ENCODE results near the gene USP25.

- no peak for TF ChIP-seq CTCF (IDR thresholded peaks at IDR 0.05)
- no peak for TF ChIP-seq EZH2 (IDR thresholded peaks at IDR 0.05; ENCODE audit: borderline replicate concordance, insufficient read depth, low read depth, low read length, poor library complexity, severe bottlenecking)
Measured at GRCh38 chr21:15695241-15695640, 34.5 kb upstream of the USP25 start.

All from B cell (primary cell).